C4-2B (cell line): ENCODE data around the gene CST7.

Experiments used
- H3K27ac ChIP-seq: fragments of 450-650 bp; 2 replicates; pipeline ENCODE4 v1.5.1; 2017
- ZFX ChIP-seq: fragments of 450-650 bp; IDR thresholded peaks from 2 replicates; pipeline ENCODE4 v1.6.1; 2017
- TF ChIP-seq, protein P1 (sequence below): fragments of 450-650 bp; conservative IDR thresholded peaks from 2 replicates; pipeline ENCODE4 v1.5.1; 2017; ENCODE audit warnings: mild to moderate bottlenecking

The CST7 gene

DNA sequence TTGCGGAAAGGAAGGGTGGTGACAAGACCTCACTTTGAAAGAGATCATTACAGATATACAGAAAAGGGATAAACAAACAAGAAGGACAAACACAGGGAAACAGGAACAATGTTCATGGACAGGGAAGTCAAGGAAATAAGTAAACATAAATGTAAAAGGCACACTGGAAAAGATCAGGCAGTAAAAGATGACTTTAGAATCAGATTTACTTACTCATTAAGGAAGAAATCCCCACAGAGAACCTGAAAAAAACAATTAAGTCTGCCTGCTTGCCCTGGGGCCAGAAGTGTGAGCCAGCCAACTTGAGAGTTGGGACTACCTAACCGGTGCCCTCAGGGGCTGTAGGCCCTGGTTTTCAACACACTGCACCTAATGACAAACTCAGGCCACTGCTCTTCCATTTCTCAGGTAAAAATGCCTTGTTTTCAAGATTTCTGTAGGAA is 41.8 kb downstream of the CST7 start:
- peak overlapping the region; percentile 92 for H3K27ac ChIP-seq
- TF ChIP-seq, protein P1, sequence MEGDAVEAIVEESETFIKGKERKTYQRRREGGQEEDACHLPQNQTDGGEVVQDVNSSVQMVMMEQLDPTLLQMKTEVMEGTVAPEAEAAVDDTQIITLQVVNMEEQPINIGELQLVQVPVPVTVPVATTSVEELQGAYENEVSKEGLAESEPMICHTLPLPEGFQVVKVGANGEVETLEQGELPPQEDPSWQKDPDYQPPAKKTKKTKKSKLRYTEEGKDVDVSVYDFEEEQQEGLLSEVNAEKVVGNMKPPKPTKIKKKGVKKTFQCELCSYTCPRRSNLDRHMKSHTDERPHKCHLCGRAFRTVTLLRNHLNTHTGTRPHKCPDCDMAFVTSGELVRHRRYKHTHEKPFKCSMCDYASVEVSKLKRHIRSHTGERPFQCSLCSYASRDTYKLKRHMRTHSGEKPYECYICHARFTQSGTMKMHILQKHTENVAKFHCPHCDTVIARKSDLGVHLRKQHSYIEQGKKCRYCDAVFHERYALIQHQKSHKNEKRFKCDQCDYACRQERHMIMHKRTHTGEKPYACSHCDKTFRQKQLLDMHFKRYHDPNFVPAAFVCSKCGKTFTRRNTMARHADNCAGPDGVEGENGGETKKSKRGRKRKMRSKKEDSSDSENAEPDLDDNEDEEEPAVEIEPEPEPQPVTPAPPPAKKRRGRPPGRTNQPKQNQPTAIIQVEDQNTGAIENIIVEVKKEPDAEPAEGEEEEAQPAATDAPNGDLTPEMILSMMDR = no peak
- no peak for TF ChIP-seq ZFX

DNA sequence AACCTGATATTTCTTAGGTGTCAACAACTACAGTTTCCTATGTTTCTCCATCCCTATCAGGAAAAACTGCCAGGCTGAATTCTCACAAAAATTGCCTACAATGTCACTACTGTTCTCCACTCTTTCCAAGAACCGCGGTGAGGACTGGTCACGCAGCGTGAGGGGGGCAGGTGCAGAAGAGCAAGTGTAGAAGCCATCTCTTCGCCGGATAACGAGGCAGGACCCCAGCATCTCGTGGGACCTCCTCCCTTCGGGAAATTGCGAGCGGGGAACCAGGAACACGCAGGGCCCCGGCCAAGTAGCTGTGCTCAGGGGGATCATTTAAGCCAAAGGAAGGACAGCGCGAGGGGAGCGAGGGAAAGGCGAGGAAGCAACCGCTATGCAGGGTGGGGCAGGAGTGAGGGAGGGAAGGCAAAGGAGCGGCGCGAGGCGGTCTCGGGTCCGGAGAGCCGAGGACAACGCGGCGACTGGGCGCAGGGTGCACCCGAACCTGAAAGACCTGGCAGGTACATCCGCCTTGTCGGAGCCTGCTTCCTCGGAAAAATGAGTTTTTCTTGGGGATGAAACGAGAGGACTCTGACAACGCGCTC is 42.9 kb downstream of the CST7 start:
- TF ChIP-seq, protein P1 = no peak
- no peak for TF ChIP-seq ZFX
- H3K27ac ChIP-seq = peak overlapping the region; percentile 92

- H3K27ac ChIP-seq = peak within 1 kb of the TSS; percentile 92
- TF ChIP-seq, protein P1 = no peak
- peak; percentile 34; the same call in 1 of the 2 replicates for TF ChIP-seq ZFX
Measured at GRCh38 chr20:24992487-24993205, 43.6 kb downstream of the CST7 start, which contains the start of gene APMAP. APMAP (minus strand) TSS chr20:24992751; CDS start chr20:24992688, 63 bp downstream.

- peak overlapping the region; percentile 92 for H3K27ac ChIP-seq
- no peak for TF ChIP-seq ZFX
- TF ChIP-seq, protein P1 = peak; percentile 72
Measured at GRCh38 chr20:24993337-24994185, 44.5 kb downstream of the CST7 start.

- H3K27ac ChIP-seq = peak overlapping the region; percentile 48
- TF ChIP-seq, protein P1 = no peak
- no peak for TF ChIP-seq ZFX
Measured at GRCh38 chr20:24994186-24994465, 45.1 kb downstream of the CST7 start.

DNA sequence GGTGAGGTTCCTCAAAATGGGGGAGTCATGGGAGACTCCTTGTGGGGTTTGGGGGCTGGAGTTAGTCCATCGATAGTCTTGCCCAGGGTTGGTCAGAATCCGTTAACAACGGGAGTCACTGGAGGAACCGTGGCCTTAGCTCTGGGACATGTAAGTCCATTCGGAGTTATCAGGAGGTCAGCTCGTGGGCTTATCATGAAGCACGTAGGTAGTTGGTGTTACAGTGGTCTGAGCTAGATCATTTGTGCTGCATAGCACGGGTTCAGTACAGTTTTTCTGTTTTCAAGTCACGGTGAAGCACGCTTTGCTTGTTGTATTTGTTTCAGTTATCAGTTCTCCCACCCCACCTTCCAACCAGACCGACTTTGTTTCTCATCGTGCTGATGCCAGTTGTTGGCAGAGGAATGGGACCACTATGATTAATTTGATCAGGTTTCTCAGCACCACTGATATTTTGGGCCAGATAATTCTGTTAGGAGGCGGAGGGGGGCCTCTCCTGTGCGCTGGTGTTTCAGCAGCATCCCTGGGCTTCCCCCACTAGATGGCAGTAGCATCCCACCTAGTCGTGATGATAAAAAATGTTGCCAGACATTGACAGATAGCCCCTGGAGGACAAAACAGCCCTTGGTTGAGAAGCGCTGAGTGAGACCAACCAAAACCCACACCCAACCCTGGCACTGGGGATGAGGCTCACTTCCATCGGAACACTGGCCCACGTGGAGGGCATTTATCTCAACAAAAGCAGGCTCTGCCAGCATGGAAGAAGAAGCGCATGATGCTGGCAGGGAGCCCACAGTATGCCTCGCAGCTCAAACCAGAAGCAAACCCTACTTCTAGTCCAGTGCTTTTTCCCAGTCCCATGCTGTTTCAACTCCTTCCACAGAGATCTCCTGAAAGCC is 45.6 kb downstream of the CST7 start:
- TF ChIP-seq ZFX = no peak
- TF ChIP-seq, protein P1 = peak; percentile 95
- H3K27ac ChIP-seq = peak overlapping the region; percentile 48
